Karpas-422 (cell line): ENCODE results near the gene LMCD1. TPM values are rescaled to one million over a fixed set of nuclear protein-coding genes. Genes with fewer than 3 reads are reported as not detected.

Source experiments
- DNase-seq: peaks from one replicate; pipeline ENCODE4 v3.0.0-alpha.2; 2015
- H2AFZ ChIP-seq: fragments of 200-600 bp; sonication (generic); 2 replicates; pipeline ENCODE4 v1.6.1; 2014; ENCODE audit warnings: antibody characterized with exemption, low read length, mixed read lengths
- H3K27ac ChIP-seq: fragments of 200-600 bp; sonication (generic); 2 replicates; pipeline ENCODE4 v1.5.1; 2014; ENCODE audit warnings: mild to moderate bottlenecking, low read length, moderate library complexity
- H3K27me3 ChIP-seq: fragments of 200-600 bp; sonication (generic); 2 replicates; pipeline ENCODE4 v1.6.1; 2014; ENCODE audit warnings: low read length, mixed read lengths
- H3K36me3 ChIP-seq: fragments of 200-600 bp; sonication (generic); 2 replicates; pipeline ENCODE4 v1.6.1; 2014; ENCODE audit warnings: low read length, mixed read lengths; ENCODE audit not compliant: insufficient read depth
- H3K4me1 ChIP-seq: fragments of 200-600 bp; sonication (generic); 2 replicates; pipeline ENCODE4 v1.6.1; 2014; ENCODE audit warnings: mild to moderate bottlenecking, low read length, mixed read lengths
- H3K4me2 ChIP-seq: fragments of 200-600 bp; sonication (generic); 2 replicates; pipeline ENCODE4 v1.6.1; 2014; ENCODE audit warnings: low read length, low read depth, mild to moderate bottlenecking; ENCODE audit not compliant: poor library complexity, severe bottlenecking
- H3K4me3 ChIP-seq: fragments of 200-600 bp; sonication (generic); 2 replicates; pipeline ENCODE4 v1.5.1; 2014; ENCODE audit warnings: mild to moderate bottlenecking, antibody characterized with exemption, low read length, mixed read lengths
- H3K79me2 ChIP-seq: fragments of 200-600 bp; sonication (generic); 2 replicates; pipeline ENCODE4 v1.6.1; 2014; ENCODE audit warnings: mild to moderate bottlenecking, low read length, mixed read lengths
- H3K9ac ChIP-seq: fragments of 200-600 bp; sonication (generic); 2 replicates; pipeline ENCODE4 v1.6.0; 2014; ENCODE audit warnings: low read length
- H3K9me2 ChIP-seq: fragments of 200-600 bp; sonication (generic), shearing (Covaris generic); replicated peaks from 2 replicates; pipeline ENCODE4 v1.6.0; 2014; ENCODE audit warnings: mild to moderate bottlenecking, low read length, moderate library complexity; ENCODE audit not compliant: insufficient read depth
- H3K9me3 ChIP-seq: fragments of 300-700, 200-600 bp; sonication (generic); 2 replicates; pipeline ENCODE4 v1.6.1; 2014; ENCODE audit warnings: low read length, mixed read lengths
- H4K20me1 ChIP-seq: fragments of 200-600 bp; sonication (generic); 2 replicates; pipeline ENCODE4 v1.6.1; 2014; ENCODE audit warnings: mild to moderate bottlenecking, antibody characterized with exemption, low read length, low read depth; ENCODE audit not compliant: insufficient read depth
- total RNA-seq: library from RNA; depleted of rRNA; stranded (reverse); fragments of >200 nt; shearing (Covaris generic); gene quantifications from 2 replicates; pipeline ENCODE4 v1.2.3, GENCODE V29; 2014; ENCODE audit warnings: low replicate concordance

Gene LMCD1
- total RNA-seq, 1 experiment from 2014 or later: not detected

DNA sequence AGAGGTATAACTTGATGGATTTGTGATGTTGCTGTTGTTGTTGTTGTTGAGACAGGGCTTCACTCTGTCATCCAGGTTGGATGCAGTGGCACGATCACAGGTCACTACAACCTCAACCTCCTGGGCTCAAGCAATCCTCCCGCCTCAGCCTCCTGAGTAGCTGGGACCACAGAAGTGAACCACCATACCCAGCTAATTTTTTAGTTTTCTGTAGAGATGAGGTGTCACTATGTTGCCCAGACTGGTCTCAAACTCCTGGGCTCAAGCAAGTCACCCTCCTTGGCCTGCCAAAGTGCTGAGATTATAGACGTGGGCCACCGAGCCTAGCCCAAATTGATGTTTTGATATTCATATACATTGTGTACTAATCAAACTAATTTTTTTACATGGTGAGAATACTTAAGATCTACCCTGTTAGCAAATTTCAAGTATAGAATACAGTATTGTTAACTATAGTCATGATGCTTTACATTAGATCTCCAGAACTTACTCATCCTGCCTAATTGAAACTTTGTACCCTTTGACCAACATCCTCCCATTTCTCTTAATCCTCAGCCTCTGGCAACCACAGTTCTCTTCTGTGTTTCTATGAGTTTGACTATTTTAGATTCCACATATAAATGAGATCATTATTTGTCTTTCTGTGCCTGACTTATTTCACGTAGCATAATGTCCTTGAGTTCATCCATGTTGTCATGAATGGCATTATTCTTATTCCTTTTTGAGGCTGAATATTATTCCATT, 23.2 kb downstream of the LMCD1 start:
- Histone ChIP-seq H3K9me3 (no peaks in the 10 kb centered on the region), H3K4me2 (no peak overlapping the region), H2AFZ (no peak overlapping the region), H3K36me3 (no peaks in the 10 kb centered on the region), H3K79me2 (no peaks in the 10 kb centered on the region), H3K4me3 (no peak overlapping the region), H3K9ac (no peak overlapping the region), H4K20me1 (no peaks in the 10 kb centered on the region), H3K27ac (no peak overlapping the region), H3K27me3 (no peaks in the 10 kb centered on the region), H3K9me2 (no peaks in the 10 kb centered on the region), H3K4me1 (no peaks in the 10 kb centered on the region)
- DNase-seq: no peak

DNA sequence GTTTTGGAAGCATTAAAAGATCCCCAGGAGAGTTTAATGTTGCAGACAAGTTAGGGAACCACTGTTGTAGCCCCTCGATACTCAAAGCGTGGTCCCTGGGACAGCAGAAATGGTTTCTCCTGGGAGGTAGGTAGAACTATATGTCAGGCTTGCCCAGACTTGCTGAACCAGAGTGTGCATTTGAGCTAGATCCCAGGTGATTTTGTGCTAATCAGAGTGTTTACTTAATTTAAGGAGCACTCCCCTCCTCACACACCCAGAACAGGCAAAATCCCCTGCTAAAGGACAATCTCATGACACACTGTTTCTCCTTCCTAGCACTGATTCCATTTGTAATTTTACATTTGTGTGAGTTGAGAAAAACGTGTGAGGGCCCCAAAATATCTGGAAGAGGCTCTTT, 24.3 kb downstream of the LMCD1 start:
- no peak overlapping the region for H3K9ac ChIP-seq
- H3K9me2 ChIP-seq: no peaks in the 10 kb centered on the region
- no peaks in the 10 kb centered on the region for H3K79me2 ChIP-seq
- H3K4me3 ChIP-seq: no peak overlapping the region
- no peaks in the 10 kb centered on the region for H3K9me3 ChIP-seq
- no peaks in the 10 kb centered on the region for H3K36me3 ChIP-seq
- DNase-seq: no peak
- H2AFZ ChIP-seq: no peak overlapping the region
- H3K27ac ChIP-seq: no peak overlapping the region
- H3K4me1 ChIP-seq: no peaks in the 10 kb centered on the region
- no peaks in the 10 kb centered on the region for H4K20me1 ChIP-seq
- H3K4me2 ChIP-seq: no peak overlapping the region
- no peaks in the 10 kb centered on the region for H3K27me3 ChIP-seq

DNA sequence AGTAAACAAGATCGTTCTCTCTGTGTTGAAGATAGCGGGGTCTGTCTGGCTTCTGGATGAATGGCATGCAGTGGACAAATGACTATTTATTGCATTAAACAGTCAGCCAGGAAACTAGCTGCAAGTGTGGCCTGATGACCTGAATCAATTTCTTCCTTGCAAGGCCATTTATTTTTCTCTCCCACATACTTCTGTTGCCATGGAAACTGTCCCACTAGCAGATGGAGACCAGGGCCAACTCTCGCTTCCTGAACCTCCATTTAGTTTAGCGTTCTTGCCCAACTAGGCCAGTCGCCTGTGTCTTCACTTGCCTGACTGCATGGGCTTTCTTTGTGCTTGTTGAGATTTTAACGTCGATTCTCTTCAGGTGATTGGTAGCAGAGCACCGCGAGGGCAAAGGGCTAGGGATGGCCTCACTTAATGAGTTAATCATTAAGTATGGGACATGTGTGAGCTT, 27.6 kb downstream of the LMCD1 start:
- Histone ChIP-seq H4K20me1 (no peaks in the 10 kb centered on the region), H3K4me3 (no peak overlapping the region), H3K4me1 (no peaks in the 10 kb centered on the region), H3K79me2 (no peaks in the 10 kb centered on the region), H3K9me2 (no peaks in the 10 kb centered on the region), H3K27ac (no peak overlapping the region), H3K36me3 (no peaks in the 10 kb centered on the region), H3K9me3 (no peaks in the 10 kb centered on the region), H3K4me2 (no peak overlapping the region), H2AFZ (no peak overlapping the region), H3K27me3 (no peaks in the 10 kb centered on the region), H3K9ac (no peak overlapping the region)
- DNase-seq: no peak

DNA sequence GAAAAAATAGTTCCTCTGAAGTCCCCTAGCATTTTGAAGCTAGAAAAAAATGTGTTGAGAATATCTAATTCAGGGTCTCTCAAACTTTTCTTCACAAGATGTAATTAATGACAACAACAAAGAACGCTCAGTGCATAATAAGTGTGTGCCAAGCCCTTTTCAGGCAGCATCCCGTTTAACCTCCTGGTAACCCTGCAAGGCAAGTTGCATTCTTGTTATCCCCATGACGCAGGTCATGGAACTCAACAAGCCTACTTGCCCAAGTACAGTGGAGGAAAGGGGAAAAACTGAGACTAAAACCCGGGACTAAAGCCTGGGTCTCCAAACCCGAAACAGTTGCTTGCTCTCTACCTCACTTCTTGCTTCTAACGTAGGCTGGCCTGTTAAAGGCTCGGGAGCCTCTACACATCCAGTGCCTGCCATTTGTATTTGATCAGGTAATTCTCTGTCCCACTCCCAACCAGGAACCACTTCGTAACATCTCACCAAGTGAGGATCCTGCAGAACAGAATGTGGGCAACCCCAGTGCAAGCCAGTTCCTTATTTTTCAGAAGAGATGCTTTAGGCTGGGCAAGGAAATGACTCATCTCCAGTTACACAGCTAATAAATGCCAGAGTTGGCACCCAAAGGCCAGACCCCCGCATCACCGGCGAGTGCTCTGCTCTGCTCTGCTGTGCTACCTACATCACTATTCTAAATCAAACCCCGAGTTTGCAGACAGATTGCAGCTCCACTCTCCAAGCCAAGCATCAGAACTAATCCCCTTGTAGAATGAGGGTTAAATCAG, 28.3 kb downstream of the LMCD1 start:
- Histone ChIP-seq H3K9me2 (no peaks in the 10 kb centered on the region), H3K36me3 (no peaks in the 10 kb centered on the region), H3K27ac (no peak overlapping the region), H4K20me1 (no peaks in the 10 kb centered on the region), H3K27me3 (no peaks in the 10 kb centered on the region), H3K9me3 (no peaks in the 10 kb centered on the region), H3K4me3 (no peak overlapping the region), H3K4me1 (no peaks in the 10 kb centered on the region), H2AFZ (no peak overlapping the region), H3K4me2 (no peak overlapping the region), H3K9ac (no peak overlapping the region), H3K79me2 (no peaks in the 10 kb centered on the region)
- no peak for DNase-seq

DNA sequence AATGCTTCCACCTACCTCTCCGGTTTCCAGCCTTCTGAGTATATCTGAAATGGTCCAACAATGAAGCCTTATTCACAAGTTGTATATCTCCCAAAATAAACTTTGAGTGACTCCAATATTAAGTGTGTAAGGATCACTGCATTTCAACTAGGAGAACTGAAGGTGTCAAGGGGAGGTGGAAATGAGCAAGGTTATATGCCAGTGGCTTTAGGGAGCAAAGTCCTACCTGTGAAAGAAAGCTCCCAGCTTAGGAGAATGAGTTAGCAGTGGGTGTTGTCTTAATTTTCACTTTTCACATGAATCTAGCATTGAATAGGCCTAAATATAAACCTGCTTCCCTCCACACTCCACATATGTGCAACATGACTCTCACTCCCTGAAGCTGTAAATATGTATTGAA, 29.0 kb downstream of the LMCD1 start:
- no peaks in the 10 kb centered on the region for H3K4me1 ChIP-seq
- no peaks in the 10 kb centered on the region for H3K27me3 ChIP-seq
- H3K79me2 ChIP-seq: no peaks in the 10 kb centered on the region
- no peak overlapping the region for H3K9ac ChIP-seq
- no peak overlapping the region for H3K27ac ChIP-seq
- no peaks in the 10 kb centered on the region for H3K9me3 ChIP-seq
- H3K4me3 ChIP-seq: no peak overlapping the region
- no peak overlapping the region for H2AFZ ChIP-seq
- H3K9me2 ChIP-seq: no peaks in the 10 kb centered on the region
- no peaks in the 10 kb centered on the region for H4K20me1 ChIP-seq
- H3K4me2 ChIP-seq: no peak overlapping the region
- no peak for DNase-seq
- no peaks in the 10 kb centered on the region for H3K36me3 ChIP-seq

DNA sequence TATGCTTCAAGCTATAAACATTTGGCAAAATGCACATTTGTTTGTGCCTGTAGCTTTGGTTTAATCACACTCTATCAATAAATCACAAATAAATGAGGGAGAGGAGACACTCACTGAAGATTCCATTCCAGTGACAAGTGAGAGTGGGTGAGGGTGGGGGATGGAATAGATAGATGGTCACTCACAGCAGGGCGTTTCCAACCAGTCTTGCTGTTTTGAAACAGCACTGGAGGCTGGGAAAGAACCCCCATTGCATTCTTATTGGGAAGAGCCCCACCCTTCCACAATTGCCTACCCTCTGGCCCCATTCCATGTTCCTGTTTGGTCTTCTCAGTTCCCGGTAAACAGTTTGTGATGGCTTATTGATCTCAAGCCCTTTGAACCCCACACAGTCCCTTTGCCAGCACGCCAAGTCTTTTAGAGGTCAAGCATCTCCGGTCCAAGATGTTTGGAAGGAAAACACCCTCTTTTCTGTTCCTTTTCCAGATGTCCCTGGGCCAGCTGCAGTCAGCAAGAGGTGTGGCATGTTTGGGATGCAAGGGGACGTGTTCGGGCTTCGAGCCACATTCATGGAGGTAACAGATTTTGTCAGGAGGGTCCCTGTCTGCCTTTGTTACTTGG, 30.7 kb downstream of the LMCD1 start:
- Histone ChIP-seq H3K4me1 (no peaks in the 10 kb centered on the region), H3K9ac (no peak overlapping the region), H3K9me2 (no peaks in the 10 kb centered on the region), H3K4me3 (no peak overlapping the region), H3K27me3 (no peaks in the 10 kb centered on the region), H3K4me2 (no peak overlapping the region), H4K20me1 (no peaks in the 10 kb centered on the region), H3K36me3 (no peaks in the 10 kb centered on the region), H2AFZ (no peak overlapping the region), H3K79me2 (no peaks in the 10 kb centered on the region), H3K9me3 (no peaks in the 10 kb centered on the region), H3K27ac (no peak overlapping the region)
- no peak for DNase-seq

DNA sequence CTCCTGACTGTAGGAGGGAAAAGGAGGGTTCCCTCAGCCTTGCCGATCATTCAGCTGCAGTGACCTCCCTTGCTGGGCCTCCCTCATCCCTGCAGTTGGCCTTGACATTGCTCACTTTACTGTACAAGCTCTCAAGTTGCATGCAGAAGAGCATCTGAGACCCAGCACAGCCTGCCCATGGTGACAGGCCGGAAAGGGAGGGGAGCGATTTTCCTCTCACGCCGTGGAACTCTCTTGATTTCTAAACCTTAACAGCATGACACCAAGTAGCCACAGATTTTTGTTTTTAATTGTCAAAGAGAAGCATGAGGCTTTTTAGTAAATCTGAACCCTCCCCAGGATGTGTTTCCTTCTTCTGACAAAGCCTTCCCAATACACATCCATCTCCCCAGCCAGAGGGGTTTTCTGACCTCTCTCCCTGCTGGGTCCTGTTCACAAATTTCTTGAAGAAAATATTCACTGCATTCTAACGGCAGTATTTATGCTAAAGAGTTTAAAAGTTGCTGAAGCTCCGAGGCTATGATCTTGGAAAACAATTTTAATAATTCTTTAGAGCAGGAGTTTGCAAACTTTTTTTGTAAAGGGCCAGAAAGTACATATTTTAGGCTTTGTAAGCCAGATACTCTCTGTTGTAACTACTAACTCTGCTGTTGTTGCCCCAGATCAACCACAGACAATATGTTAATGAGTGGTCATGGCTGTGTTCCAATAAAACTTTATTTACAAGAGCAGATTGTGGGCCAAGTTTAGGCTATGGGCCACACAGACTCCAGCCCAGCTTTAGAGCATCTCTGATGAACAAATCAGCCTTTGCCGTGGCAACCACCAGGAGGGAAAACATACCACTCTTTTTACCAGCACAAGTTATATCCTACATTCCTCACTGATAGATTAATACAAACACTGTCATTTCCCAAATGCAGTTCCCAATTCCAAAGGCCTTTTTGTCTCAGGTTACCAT, 34.8 kb downstream of the LMCD1 start:
- H2AFZ ChIP-seq: no peak overlapping the region
- no peak overlapping the region for H3K4me2 ChIP-seq
- no peaks in the 10 kb centered on the region for H3K9me2 ChIP-seq
- H3K27ac ChIP-seq: no peak overlapping the region
- no peaks in the 10 kb centered on the region for H3K9me3 ChIP-seq
- no peak overlapping the region for H3K9ac ChIP-seq
- H3K27me3 ChIP-seq: no peaks in the 10 kb centered on the region
- no peaks in the 10 kb centered on the region for H3K4me1 ChIP-seq
- no peak for DNase-seq
- H3K79me2 ChIP-seq: no peaks in the 10 kb centered on the region
- no peak overlapping the region for H3K4me3 ChIP-seq
- no peaks in the 10 kb centered on the region for H3K36me3 ChIP-seq
- H4K20me1 ChIP-seq: no peaks in the 10 kb centered on the region
